ENCODE measurements around the gene GSTT2.
"Not testable (repeated sequence)": the region's sequence is repeated elsewhere in the genome, so short reads cannot be mapped to it uniquely, and the experiment has no call there.

Gene GSTT2

DNA sequence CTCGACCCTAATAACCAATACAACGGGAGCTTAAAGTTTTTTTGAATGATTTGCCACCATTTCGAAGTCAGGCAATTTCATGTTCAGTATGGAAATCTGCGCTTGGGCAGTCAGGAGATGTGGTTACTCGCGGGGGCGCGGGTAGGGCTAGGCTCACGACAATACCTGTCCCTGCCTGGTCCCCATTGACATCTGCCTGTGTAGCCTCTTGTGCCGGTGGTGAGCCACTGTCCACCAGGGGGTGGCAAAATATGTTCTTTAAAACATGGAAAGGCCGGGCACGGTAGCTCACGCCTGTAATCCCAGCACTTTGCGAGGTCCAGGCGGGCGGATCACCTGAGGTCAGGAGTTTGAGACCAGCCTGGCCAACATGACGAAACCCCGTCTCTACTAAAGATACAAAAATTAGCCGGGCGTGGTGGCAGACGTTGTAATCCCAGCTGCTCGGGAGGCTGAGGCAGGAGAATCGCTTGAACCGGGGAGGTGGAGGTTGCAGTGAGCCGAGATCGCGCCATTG lies 5.0 kb upstream of the GSTT2 start:
- DNase-seq, result not testable (repeated sequence)

DNA sequence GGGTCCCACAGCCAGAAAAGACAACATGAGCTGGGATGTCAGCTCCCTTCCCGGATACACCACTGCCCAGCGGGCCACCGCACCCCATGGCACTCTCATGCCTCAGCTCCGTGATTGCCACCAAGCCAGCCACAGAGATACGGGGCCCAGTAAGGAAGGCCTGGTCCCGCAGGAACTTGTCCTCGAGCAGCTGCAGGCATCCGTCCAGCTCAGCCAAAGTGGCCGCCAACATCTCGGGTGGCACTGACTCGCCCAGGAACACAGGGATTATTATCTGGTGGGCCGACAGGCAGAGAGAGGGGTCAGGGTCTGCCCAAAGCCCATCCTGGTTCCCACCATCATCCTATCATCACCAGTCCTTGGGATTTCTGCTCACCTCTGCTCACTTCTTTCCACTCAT lies 2.6 kb upstream of the GSTT2 start:
- DNase-seq, result not testable (repeated sequence)

DNA sequence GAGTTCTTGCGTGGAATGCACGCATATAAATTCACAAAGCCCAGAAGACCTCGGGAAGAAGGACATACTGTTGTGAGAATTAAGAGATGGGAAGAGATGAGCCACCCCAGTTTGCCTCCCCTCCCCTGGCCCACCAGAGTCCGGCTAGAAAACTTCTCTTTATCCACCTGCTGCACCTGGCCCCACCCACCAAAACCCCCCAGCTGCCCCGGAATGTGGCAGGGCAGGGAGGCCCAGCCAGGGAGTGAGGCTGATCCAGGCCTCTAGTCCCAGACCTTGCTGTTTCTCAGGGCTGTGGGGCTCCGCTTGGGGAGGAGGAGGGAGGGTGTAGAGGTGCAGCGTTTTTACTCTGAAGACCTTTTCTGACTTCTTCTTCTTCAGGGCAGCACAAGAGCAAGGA lies 633 bp downstream of the GSTT2 start:
- not testable (repeated sequence) for DNase-seq

DNA sequence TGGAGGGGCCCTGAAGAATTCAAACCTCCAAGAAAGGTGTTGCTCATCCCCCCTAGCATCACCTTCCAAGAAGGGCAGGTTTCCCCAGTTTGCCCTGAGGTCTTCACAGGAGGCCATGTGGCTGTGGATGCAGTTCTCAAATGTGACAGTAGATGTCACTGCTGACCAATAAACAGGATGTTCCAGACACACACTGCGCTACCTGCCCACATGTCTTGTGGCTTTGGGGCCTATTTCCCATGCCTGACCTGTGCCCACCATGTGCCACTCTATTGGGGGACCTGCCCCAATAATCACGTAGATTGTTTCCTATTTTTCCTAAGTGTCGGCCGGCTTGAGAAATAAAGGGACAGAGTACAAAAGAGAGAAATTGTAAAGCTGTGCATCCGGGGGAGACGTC lies 4.5 kb downstream of the GSTT2 start:
- DNase-seq, result peak; percentile 39

DNA sequence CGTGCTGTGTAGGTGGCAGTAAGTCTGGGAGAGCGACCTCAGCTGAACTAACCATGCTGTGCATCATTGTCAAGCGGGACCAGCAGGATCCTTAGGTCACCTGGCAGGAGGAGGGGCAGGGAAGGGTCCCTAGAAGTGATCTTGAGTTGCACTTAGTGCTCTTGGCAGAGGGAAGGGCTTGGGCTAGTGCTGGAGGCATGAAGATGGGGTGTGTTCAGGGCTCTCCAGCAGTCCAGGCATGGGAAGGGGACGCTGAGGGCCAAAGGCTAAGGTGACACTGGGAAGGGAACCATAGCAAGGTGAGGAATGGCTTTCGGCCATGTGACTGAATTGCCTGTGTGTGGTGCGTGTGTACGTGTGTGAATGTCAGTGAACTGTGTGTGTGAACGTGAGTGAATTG lies 6.2 kb downstream of the GSTT2 start:
- not testable (repeated sequence) for DNase-seq

DNA sequence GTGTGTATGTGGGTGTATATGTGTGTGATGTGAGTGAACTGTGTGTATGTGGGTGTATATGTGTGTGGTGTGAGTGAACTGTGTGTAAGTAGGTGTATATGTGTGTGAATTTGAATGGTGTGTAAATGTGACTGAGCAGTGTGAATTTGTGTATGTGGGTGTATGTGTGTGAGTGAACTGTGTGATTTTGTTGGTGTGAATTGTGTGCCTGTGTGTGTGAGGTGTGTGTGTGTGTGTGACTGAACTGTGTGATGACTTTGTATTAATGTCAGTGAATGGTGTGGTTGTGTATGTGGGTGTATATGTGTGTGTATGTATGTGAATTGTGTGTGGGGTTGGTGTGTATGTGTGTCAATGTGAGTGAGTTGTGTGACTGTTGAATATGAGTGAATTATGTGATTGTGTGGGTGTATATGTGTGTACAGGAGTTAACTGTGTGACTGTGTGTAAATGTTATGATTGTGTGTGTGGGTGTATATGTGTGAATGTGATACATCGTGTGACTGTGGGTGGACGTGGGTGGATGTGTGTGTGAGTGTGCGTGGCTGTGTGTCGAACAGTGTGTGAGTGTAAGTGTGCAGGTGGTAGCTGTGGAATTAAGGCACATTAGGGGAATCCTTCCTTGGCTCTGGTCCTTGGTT lies 6.7 kb downstream of the GSTT2 start:
- not testable (repeated sequence) for DNase-seq

DNA sequence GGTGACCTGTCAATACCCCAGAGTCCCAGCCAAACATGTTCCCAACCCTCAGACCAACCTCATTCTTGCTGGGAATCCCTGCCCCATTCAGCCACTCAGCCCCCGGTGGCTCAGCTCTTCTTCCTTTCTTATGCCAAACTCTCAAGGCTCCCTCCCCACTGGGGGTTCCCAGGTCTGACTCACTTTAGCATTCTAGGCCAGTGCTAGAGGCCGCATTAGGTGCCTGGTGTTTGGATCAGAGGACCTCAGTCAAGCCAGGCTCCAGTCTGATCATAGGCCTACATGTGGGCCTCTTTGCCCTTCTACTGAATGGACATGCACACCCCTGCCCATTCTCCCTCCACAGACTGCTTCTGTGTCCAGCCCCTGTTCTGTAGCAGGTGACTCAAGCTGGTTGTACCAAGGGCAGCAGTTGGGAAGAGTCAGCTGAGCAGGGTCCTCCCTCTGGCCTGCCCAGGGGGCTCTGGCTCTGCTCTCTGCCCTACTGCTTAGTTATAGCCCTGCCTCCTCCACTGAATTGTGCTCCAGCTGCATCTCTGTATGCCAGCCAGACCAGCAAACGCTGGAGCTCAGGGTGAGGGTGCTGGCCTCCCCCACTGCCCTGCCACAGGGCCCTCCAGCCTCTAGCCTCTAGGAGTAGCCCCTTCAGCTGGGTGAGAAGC lies 9.8 kb downstream of the GSTT2 start:
- not testable (repeated sequence) for DNase-seq

DNA sequence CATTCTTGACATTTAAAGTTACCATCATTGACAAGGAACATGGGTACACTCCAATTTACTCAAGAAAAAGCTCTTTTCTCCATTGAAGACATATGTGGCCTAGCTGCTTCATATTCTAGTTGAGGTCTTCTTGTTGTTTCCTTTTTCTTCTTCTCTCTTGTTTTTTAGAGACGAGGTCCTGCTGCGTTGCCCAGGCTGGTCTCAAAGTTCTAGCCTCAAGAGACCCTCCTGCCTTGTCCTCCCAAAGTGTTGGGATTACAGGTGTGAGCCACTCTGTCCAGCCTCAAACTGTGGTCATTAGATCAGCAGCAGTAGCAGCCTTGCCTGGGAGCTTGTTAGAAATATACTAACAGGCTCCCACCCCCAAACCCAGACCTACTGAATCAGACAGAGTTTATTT lies 13.1 kb downstream of the GSTT2 start:
- not testable (repeated sequence) for DNase-seq

DNA sequence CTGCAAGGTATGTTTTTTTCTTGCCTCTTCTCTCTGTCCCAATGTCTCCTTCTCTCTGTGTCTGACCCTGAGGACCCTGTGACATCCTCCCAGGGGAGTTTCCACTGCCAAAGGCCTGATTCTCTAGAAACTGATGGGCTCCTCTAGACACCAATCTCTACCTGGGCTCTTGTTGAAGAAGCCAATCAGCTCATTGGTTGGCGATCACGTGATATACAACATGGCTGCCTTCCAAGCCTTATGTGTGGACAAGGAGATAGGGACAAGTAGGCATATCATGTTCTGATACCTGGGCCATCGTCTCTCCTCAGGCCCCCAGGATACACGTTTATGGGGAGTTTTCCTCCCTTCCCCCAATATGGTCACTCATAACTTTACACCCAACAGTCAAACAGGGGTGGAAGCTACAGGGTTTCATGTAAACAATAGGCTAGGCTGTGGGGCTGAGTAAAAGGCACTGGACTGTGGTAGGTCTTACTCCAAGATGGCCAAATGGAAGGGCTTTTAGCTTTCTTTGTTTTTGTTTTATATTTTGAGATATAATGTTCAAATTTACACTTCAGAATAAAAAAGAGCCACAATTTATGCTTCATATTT lies 13.7 kb downstream of the GSTT2 start:
- not testable (repeated sequence) for DNase-seq

DNA sequence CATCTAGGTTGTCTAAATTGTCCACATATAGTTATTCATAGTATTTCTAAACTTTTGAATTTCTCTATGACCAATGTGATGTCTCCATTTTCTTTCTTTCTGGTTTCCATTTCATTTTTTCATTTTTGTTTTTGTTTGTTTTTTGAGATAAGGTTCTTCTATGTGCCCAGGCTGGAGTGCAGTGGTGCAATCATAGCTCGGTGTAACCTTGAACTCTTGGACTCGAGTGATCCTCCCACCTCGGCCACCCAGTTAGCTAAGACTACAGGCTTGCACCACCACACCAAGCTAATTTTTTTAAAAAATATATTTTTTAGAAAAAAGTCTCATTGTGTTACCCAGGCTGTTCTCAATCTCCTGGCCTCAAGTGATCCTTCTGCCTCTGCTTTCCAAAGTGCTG lies 17.2 kb downstream of the GSTT2 start:
- no peak for DNase-seq

DNA sequence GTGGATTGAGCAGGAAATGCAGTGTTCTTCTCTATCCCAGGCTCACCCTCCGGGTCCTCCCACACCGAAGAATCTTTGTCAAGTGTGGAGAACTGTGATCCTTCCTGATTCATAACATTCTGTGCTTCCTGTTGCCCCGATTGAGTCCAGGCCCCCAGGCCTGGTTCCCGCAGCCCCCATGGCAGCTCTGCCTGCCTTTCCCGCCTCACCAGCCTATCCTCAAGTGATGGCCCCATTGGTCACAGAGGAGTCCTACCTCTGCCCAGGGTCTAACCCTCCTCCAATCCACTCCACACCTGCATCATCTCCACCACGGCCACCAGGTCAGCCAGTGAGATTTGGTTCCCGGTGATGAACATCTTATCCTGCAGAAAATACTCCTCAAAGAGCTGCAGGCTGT lies 19.8 kb downstream of the GSTT2 start:
- DNase-seq, result not testable (repeated sequence)

DNA sequence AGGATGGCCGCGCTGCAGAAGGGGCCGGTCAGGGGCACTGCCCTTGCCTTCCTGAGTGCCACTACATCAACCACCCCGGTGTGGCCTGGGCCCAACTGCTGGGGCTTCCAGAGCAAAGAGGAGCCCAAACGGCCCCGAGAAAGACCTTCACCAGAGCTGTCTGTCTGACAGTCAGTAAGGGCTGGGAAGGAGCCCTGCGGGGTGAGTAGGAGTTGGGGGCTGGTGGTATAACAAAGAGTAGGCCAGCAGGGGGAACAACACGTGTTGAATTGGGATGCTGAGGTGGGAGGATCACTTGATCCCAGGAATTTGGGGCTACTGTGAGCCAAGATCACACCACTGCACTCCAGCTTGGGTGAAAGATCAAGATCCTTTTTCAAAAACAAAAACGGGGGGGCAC lies 21.4 kb downstream of the GSTT2 start:
- no peak for DNase-seq

DNA sequence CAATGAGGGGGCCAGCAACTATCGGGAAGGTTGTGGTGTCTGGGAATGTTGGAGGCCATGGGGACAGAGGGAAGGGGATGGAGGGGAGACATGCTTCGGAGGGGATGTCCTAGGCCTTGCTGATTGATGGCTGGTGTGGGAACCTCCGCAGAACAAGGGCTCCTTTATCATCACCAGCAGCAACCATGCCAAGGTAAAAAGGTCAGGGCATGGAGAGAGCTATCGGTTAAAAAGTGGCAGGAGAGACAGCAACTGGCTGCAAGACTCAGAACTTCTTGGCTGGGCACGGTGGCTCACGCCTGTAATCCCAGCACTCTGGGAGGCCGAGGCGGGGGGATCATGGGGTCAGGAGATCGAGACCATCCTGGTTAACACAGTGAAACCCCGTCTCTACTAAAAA lies 22.3 kb downstream of the GSTT2 start:
- DNase-seq, result no peak

DNA sequence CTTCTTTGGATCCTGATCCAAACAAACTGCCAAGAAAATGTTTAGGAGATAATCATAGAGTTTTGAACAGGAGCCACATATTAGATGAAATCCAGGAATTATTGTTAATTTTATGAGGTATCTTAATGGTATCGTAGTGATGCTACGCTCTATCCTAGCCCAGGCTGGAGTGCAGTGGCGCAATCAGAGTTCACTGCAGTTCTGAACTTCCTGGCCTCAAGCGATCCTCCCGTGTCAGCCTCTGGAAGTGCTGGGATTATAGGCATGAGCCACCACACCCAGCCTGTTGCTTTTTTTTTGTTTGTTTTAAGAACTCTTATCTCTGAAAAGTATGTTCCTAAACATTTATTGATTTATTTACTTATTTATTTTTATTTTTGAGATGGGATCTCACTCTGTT lies 22.9 kb downstream of the GSTT2 start:
- DNase-seq, result no peak

DNA sequence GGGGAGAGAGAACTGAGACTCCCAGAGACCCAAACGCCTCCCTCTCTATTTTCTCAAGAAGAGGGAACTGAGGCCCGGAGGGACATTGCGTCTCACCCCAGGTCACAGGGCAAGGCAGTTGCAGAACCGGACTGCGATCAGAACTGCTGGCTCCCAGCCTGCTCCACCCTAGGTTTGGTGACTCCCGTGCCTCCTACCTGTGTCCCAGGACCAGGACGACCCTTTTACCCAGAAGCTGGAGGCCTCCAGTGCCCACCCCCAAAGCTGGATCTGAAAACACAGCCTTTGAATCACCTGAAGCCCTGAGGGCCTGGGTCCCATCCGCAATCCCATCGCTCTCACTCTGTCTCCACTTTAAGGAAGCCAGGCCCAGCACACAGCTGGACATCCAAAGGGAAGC lies 24.0 kb downstream of the GSTT2 start:
- DNase-seq, result no peak

DNA sequence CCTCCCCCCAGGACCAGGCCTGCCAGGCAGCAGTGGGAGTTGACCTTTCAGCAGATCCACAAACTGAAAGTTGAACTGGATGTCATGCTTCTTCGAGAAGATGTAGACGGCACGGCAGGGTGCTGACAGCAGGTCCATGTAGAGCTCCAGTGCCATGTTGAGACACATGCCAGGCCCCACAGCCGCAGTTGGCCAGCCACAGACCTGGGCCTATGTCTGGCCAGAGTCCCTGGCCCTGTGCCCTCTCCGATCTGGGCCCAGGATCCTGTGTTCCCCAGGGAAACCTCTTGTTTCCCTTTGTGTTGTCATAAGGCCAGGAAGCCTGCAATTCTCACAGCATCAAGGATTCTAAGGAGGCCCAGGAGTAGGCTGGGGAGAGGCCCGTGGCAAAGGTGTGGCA lies 25.3 kb downstream of the GSTT2 start, which contains the start of gene GSTT4:
Gene GSTT4, minus strand, starts transcription at position 253 of the 400 bp plus-strand sequence. Its CDS starts 97 bp downstream, at position 156.
- DNase-seq, result peak; percentile 26

DNA sequence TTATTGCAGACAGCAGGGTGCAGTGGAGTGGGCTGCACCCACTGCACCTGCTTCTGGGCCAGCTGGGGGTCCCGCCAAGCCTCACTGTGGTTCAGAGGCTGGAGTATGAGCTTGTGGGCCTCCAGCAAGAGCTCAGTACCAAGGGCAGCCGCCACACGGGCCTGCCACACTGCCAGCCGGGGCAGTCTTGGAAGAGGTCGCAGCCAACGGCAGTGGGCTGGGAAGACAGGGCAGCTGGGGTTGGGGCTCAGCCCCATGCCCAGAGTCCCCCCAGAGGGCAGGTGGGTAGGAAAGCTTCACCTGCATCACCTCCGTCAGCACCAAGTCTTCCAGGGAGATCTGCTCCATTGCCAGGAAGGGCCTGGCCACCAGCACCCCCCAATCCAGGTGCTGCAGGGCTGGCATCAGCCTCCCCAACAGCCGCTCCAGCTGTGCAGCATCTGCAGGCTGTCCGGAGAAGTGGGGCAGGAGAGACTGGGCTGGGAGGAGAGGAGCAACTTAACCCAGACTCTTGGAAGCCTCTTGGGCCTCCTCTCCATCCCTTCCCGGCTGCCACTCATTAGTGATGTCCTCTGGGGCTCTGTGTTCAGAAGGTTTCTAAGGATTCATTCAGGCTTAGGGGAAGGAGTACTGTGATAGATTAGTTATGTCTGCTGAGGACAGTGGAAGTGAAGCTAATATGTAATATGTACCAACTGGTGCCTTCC lies 26.4 kb downstream of the GSTT2 start:
- DNase-seq, result no peak

DNA sequence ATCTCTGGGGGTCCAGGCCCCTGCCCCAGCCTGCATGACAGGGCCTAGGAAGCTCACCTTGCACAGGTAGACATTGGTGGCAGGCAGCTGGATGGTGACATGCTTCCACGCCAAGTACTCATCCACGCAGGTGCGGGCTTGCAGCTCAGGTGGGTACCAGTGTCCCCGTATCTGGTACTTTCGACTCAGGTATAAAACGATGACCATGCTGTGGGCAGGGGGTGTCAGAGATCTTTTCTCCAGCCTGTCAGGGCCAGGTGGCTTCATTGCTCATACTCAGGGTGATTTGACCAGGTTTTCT lies 26.9 kb downstream of the GSTT2 start:
- no peak for DNase-seq

DNA sequence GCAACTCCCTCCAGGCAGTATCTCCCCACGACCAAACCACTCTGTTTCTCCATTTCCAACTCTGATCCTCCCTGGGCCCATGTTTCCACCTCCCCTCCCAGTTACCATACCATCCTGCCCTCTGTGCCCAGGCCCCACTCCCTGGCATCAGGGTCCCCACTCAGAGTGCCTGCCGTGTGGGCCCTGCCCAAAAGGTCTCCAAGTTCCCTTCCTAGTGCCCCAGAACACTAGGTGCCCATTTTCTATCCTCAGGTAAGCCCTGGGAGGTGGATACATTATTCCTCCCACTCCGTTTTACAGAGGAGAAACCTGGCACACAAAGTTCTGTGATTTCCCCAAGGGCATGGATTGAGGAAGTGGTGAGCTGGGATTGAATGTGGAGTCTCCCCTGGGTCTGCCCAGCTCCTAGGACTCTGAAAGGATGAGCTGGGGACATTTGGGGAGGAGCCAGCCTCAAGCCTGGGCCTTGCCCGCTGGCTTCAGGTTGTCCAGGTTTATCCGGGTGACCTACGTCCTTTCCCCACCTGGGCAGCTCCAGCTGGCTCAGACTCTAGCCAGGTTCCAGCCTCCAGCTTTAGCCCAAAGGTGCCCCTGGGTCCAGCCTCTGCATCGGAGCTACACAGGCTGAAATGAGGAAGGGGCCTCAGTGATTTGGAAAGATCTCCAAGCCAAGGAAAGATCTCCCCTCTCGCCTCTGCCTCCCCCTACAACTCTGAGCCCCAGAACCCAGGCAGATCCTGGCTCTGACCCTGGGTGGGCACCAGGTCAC lies 27.5 kb downstream of the GSTT2 start:
- no peak for DNase-seq

DNA sequence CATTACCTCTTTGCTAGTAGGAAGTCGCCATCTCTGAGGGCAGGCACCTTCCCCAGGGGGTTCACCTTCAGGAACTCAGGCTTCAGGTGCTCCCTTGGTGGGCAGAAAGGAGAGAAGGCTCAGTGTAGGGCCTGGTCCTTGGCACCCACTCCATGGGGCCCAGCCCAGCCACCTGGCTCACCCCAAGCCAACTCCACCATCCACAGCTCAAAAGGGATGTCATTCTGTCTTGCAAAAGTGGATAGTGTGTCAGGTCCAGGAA lies 28.0 kb downstream of the GSTT2 start:
- DNase-seq, result no peak

DNA sequence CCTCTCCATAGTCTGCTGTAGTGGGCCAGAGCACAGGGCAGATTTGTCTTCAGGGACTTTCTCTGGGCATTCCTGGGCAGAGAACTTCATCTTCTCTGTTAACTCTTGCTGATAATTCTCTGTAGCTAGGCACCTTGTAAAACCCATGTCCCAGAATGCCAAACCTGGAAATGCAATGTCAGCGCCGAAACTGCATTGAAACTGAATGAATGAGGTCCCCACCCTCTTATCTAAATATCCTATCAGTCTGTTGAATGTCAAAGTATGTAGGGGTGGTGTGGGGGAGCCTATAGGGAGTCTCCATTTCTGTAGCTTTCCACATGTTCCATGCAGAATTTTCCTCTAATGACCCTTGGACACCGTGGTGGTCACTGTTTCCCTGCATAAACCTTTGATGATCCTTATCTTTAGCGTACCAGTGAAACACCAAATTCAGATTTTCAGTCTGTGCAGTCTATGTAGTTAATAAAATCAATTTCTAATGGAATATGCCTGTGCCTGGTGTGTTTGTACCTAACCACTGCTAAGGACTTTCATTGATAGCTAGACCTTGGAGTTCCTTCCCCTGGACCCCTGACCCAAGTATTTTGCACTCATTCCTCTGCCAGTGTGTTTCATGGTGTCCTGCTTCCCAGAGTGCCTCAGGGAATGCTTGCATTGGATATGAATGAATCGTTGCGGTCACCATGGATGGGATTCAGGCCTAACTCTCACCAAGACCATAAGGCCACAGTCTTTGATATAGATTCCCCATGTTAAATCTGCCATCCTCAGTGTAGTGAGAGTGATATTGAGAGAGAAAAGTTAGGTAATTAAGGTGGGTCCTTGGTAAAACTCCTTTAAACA lies 28.7 kb downstream of the GSTT2 start:
- no peak for DNase-seq

Measured in RPMI8226 (cell line).